NCI-H2227 (cell line): Measurements from ENCODE around the gene VTCN1.
"Not testable (repeated sequence)": the region's sequence is repeated elsewhere in the genome, so short reads cannot be mapped to it uniquely, and the experiment has no call there.

Experiments
- DNase-seq: peaks from one replicate; lab custom pipeline; 2025; ENCODE audit not compliant: unreplicated experiment; lab: John Stamatoyannopoulos, UW

The VTCN1 gene

DNA sequence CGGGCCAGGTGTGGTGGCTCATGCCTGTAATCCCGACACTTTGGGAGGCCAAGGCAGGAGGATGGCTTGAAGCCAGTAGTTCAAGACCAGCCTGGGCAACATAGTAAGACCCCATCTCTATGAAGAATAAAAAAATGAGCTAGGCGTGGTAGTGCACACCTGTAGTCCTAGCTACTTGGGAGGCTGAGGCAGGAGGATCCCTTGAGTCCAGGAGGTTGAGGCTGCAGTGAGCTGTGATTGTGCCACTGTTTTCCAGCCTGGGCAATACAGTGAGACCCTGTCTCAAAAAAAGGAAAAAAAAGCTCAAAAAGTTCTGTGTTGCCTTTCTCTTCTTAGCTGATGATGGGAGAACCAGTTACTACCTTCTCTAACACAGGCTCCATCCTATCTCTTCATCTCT is 108.9 kb downstream of the VTCN1 start:
- not testable (repeated sequence) for DNase-seq

DNA sequence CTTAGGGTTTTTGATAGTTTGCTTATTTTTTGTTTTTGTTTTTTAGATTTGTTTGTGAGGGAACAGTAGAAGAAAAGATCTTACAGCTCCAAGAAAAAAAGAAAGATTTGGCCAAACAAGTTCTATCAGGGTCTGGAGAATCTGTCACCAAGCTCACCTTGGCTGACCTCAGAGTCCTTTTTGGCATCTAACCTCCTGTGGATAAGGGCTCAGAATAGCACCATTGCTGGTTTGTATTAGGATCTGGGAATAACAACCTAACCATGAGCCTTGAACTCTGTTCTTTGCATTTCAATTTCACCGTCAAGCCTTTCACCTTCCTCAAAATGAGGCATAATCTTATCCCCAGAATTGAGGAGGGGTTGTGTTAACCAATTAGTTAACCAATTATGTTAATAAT is 109.4 kb downstream of the VTCN1 start:
- DNase-seq: no peak

GRCh38 chr1:117098287-117098890 is 112.3 kb downstream of the VTCN1 start:
- DNase-seq: no peak

- no peak for DNase-seq
Observed at GRCh38 chr1:117097443-117097842, 113.3 kb downstream of the VTCN1 start.

- no peak for DNase-seq
Observed at GRCh38 chr1:117096951-117097408, 113.7 kb downstream of the VTCN1 start.

- no peak for DNase-seq
Observed at GRCh38 chr1:117094841-117095604, 115.7 kb downstream of the VTCN1 start.

- DNase-seq: no peak
Observed at GRCh38 chr1:117093870-117094621, 116.7 kb downstream of the VTCN1 start.
